ENCODE measurements around the gene ASB1.

DNA sequence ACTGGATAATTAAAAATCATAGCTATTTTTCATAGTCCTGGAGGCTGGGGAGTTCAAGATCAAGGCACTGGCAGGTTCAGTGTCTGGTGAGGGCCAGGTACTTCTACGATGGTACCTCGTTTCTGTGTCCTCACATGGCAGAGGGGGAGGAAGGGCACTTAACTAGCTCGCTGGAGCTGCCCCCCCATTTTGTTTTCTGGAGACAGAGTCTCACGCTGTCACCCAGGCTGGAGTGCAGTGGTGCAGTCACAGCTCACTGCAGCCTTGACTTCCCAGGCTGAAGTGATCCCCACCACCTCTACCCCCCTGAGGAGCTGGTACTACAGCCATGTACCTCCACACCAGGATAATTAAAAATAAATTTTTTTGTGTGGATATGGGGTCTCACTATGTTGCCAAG, 40.3 kb downstream of the ASB1 start:
- TF ChIP-seq ZNF274 (IDR thresholded peaks at IDR 0.05; ENCODE audit: low read depth, low read length) (no peak), SUZ12 (IDR thresholded peaks at IDR 0.05; ENCODE audit: extremely low read depth, insufficient read depth, insufficient read length) (no peak)

Measured in NT2/D1 (cell line).